Sigmoid colon (tissue), 7 donors: ENCODE measurements around the gene FBXO42. TPM values are rescaled to one million over a fixed set of nuclear protein-coding genes. Genes with fewer than 3 reads are reported as not detected.

Experiments
- DNase-seq: peaks from one replicate; pipeline ENCODE4 v3.0.0-alpha.2; 2019
- H3K27ac ChIP-seq, 4 donors: fragments of 200-600 bp; sonication (generic); one replicate each; pipeline ENCODE4 v1.5.1; 2016 to 2019; ENCODE audit warnings: mild to moderate bottlenecking in 1 of 4
- H3K27me3 ChIP-seq, 3 donors: fragments of 200-600 bp; sonication (generic); one replicate each; pipeline ENCODE4 v1.5.1; 2019; ENCODE audit warnings: mild to moderate bottlenecking in 1 of 3
- H3K36me3 ChIP-seq, 4 donors: fragments of 200-600 bp; sonication (generic); one replicate each; pipeline ENCODE4 v1.5.1; 2016 to 2019
- H3K4me1 ChIP-seq, 4 donors: fragments of 200-600 bp; sonication (generic); one replicate each; pipeline ENCODE4 v1.5.1; 2017 to 2019
- H3K4me3 ChIP-seq, 4 donors: fragments of 200-600 bp; sonication (generic); one replicate each; pipeline ENCODE4 v1.5.1; 2017 to 2019; ENCODE audit warnings: mild to moderate bottlenecking in 2 of 4, moderate library complexity in 1 of 4
- H3K9me3 ChIP-seq, 4 donors: fragments of 200-600 bp in 3 of 4; sonication (generic) in 3 of 4; one replicate each; pipeline versions ENCODE4 v1.5.1 to v1.6.1; 2013 to 2019
- EP300 ChIP-seq, 4 donors: sonication (generic); formaldehyde crosslinking; IDR thresholded peaks; one replicate each; pipeline ENCODE4 v1.6.1; 2017; ENCODE audit warnings: antibody characterized with exemption in 4 of 4
- POLR2A ChIP-seq, 2 donors: fragments of 450-650 bp; IDR thresholded peaks; one replicate each; pipeline ENCODE4 v1.6.1; 2016; ENCODE audit warnings: antibody characterized with exemption in 2 of 2, mild to moderate bottlenecking in 2 of 2, moderate library complexity in 2 of 2
- POLR2AphosphoS5 ChIP-seq, 4 donors: sonication (generic); formaldehyde crosslinking; IDR thresholded peaks; one replicate each; pipeline ENCODE4 v1.6.1; 2017; ENCODE audit warnings: antibody characterized with exemption in 4 of 4
- WGBS, 2 donors: extraction: QIAGEN DNeasy Blood & Tissue Kit; methylation state at CpG; one replicate each; pipeline ENCODE4 v1.1.7; 2013; 5-methylcytosine and 5-hydroxymethylcytosine counted together
- intact Hi-C: fragments of 100-400 bp; cut with DNase I; formaldehyde crosslinking; loops from one replicate; pipeline ENCODE4 v1.15.1; 2023
- polyA plus RNA-seq, 3 donors: library from polyadenylated mRNA; stranded (reverse); fragments of 200-250 nt; gene quantifications; one replicate each; pipeline ENCODE4 v1.2.3, GENCODE V29; 2013
- total RNA-seq, 4 donors: library from RNA; depleted of rRNA; stranded (reverse); fragments of >200 nt; gene quantifications; one replicate each; pipeline ENCODE4 v1.1.0, GENCODE V29; 2016
- TF ChIP-seq, protein P1 (sequence below), 4 experiments: fragments of 450-650 bp in 3 of 4; fragments of 200-600 bp in 1 of 4; IDR thresholded peaks; one replicate each; pipeline ENCODE4 v1.5.1; 2016 to 2019; ENCODE audit warnings: antibody characterized with exemption in 4 of 4, mild to moderate bottlenecking in 3 of 4, moderate library complexity in 2 of 4
- donor health status: healthy with polysubstance abuse.
- donor health status: Bipolar disorder and iron deficiency.
- donor health status: healthy.

Gene FBXO42
- total and polyA plus RNA-seq, 7 donors: 8.8 to 29.6 (median 16.6) TPM

DNA sequence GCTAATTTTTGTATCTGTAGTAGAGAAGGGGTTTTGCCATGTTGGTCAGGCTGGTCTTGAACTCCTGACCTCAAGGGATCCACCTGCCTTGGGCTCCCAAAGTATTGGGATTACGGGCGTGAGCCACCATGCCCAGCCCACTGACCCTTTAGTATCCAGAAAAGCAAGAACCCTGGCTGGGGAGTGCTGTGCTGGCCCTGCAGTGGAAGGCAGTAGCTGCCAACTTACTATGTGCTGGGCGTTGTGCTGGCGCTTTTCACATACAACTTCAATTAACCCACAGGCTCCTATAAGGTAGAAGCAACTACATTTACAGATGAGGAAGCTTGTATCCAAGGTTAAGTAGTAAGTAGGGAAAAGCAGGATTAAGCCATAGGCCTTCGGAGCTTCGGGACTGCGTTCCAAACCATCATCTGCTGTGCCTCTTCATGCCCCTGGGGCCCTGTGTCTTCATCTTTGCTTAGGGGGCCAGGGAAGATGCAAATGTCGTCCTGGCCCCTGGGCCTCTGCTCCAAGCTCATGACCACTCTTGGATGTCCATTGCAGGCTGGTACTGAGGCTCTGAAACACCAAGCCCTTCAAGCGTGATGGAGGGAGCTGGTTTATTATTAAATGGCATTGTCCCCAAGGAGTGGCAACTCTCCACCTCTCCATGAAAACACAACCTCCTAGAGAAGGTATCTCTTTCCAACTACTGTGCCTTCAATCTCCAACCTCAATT is 106.6 kb downstream of the FBXO42 start:
- peaks cover 0 to 47% (median 39%) of the 10 kb centered on the region in 4 donors for H3K4me1 ChIP-seq
- TF ChIP-seq POLR2AphosphoS5 (IDR thresholded peaks at IDR 0.05): no peak
- TF ChIP-seq, protein P1, sequence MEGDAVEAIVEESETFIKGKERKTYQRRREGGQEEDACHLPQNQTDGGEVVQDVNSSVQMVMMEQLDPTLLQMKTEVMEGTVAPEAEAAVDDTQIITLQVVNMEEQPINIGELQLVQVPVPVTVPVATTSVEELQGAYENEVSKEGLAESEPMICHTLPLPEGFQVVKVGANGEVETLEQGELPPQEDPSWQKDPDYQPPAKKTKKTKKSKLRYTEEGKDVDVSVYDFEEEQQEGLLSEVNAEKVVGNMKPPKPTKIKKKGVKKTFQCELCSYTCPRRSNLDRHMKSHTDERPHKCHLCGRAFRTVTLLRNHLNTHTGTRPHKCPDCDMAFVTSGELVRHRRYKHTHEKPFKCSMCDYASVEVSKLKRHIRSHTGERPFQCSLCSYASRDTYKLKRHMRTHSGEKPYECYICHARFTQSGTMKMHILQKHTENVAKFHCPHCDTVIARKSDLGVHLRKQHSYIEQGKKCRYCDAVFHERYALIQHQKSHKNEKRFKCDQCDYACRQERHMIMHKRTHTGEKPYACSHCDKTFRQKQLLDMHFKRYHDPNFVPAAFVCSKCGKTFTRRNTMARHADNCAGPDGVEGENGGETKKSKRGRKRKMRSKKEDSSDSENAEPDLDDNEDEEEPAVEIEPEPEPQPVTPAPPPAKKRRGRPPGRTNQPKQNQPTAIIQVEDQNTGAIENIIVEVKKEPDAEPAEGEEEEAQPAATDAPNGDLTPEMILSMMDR (IDR thresholded peaks at IDR 0.05): no peak
- TF ChIP-seq EP300 (IDR thresholded peaks at IDR 0.05): no peak
- TF ChIP-seq POLR2A (IDR thresholded peaks at IDR 0.05): no peak
- H3K4me3 ChIP-seq: no peak overlapping the region
- H3K27ac ChIP-seq: no peak overlapping the region
- intact Hi-C loops: loop anchor here (2.0 to 5.0 kb wide), 2 partner anchors 107 to 167 kb away; partner anchors contain the start of gene FBXO42
- 94 to 95% methylated on average over 9 of the region's 9 CpGs for WGBS, 2 donors
- H3K36me3 ChIP-seq: peaks cover 0 to 15% (median 7%) of the 10 kb centered on the region in 4 donors
- no peaks in the 10 kb centered on the region for H3K9me3 ChIP-seq
- no peaks in the 10 kb centered on the region for H3K27me3 ChIP-seq
- no peak for DNase-seq

DNA sequence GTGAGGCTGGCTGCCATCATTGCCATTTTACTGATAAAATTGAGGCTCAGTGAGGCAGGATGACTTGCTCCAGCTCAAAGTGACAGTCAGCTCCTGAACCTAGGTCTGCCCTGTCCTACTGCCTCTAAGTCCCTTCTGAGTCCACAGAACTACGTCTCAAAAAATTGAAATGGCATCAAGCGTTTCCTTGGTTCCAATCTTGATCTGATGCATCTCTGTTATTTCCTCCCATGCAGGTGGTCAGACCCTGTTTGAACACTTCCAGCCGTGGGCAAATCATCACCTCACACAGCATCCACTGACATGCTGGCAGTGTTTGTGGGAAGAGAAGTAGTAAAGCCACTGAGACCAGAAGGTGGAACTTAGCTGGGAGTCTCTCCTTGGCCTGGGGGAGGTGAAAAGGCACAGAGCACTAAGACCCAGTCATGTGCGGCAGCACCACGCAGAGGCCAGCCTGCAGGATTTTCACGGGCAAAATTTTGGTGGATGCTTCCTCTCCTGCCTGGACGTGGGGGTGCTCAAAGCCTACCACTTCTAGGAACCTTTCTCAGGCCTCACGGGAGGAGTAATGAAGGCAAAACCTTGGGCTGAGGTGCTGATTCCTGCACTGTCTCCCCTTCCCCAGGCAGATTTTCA is 107.5 kb downstream of the FBXO42 start:
- 84 to 85% methylated on average over 8 of the region's 8 CpGs for WGBS, 2 donors
- Histone ChIP-seq H3K4me3 (no peak overlapping the region), H3K27me3 (no peaks in the 10 kb centered on the region), H3K4me1 (peaks cover 0 to 39% (median 30%) of the 10 kb centered on the region in 4 donors), H3K27ac (no peak overlapping the region), H3K9me3 (no peaks in the 10 kb centered on the region), H3K36me3 (peaks cover 0 to 11% (median 7%) of the 10 kb centered on the region in 4 donors)
- DNase-seq: no peak
- intact Hi-C loops: loop anchor here (5.0 kb wide), 2 partner anchors 57 to 108 kb away; partner anchors contain the start of gene FBXO42
- TF ChIP-seq POLR2A (IDR thresholded peaks at IDR 0.05): no peak
- TF ChIP-seq POLR2AphosphoS5 (IDR thresholded peaks at IDR 0.05): no peak
- no peak for TF ChIP-seq EP300 (IDR thresholded peaks at IDR 0.05)
- TF ChIP-seq, protein P1 (IDR thresholded peaks at IDR 0.05): no peak

DNA sequence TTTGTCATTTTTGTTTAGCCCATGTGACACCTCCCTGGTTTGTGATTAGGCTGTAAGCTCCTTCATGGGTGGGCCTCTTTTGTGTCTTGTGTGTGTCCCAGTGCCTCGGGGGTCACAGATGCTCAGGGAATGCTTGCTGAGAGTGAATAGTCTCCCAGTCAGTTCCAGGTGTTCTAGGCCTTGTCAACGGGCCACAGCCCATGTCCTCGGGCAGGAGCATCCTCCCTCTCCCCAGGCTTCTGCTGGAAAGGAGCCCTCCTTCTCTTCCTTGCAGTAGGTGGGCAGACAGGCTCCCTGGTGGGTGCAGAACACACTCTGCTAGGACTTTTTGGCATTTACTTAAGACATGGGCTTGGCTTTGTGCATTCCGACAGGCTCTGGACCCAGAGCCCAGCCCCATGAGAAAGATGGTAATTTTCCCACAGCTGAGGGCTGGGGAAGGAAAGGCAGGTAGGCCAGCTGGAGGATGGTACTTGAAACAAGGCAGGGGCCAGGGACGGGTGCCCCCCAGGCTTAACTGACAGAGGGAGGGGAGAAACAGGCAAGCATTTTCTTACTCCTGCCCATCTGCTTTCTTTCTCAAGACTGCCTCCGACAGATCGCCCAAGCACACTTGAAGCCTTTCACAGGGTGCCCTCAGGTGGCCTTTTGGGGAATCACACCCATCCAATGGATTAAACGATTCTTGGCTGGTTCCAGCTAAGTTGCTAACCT is 108.2 kb downstream of the FBXO42 start:
- 32 to 38% methylated on average over 8 of the region's 8 CpGs for WGBS, 2 donors
- peak overlapping the region in 3 of 4 donors; percentile 19 to 37 (median 19) for H3K27ac ChIP-seq
- H3K27me3 ChIP-seq: no peaks in the 10 kb centered on the region
- H3K4me3 ChIP-seq: no peak overlapping the region
- DNase-seq: peak; percentile 90
- peaks cover 0 to 11% (median 7%) of the 10 kb centered on the region in 4 donors for H3K36me3 ChIP-seq
- TF ChIP-seq POLR2AphosphoS5 (IDR thresholded peaks at IDR 0.05) (peak; percentile 23 to 70 (median 46)), POLR2A (IDR thresholded peaks at IDR 0.05) (no peak)
- TF ChIP-seq, protein P1 (IDR thresholded peaks at IDR 0.05): peak; percentile 64 to 84 (median 82)
- H3K9me3 ChIP-seq: no peaks in the 10 kb centered on the region
- intact Hi-C loops: loop anchor here (5.0 kb wide), 1 partner anchor 57 kb away; no protein-coding TSS in a partner anchor
- peaks cover 0 to 32% (median 23%) of the 10 kb centered on the region in 4 donors for H3K4me1 ChIP-seq

DNA sequence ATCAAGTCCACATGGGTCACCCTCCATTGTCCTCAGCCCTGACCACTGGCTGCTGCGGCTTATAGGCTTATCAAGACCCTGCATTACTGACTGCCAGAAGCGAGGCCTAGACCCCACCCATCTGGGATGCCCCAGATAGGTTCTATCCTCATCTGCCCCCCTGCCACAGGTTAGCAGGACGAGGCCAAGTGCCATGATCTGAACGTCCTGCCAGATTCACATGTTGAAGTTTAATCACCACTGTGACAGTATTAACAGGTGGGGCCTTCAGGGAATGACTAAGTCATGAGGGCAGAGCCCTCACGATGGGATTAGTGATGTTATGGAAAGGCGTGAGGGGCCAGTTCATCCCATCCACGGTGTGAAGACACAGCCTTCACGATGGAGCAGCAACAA is 109.1 kb downstream of the FBXO42 start:
- Histone ChIP-seq H3K27me3 (no peaks in the 10 kb centered on the region), H3K36me3 (peaks cover 0 to 11% (median 7%) of the 10 kb centered on the region in 4 donors), H3K4me3 (no peak overlapping the region), H3K9me3 (no peaks in the 10 kb centered on the region), H3K4me1 (peaks cover 0 to 23% (median 15%) of the 10 kb centered on the region in 4 donors), H3K27ac (no peak overlapping the region)
- DNase-seq: peak; percentile 64
- 64 to 79% methylated on average over 8 of the region's 8 CpGs for WGBS, 2 donors
- intact Hi-C loops: loop anchor here (5.0 kb wide), 1 partner anchor 56 kb away; no protein-coding TSS in a partner anchor
- TF ChIP-seq POLR2A (IDR thresholded peaks at IDR 0.05) (no peak), EP300 (IDR thresholded peaks at IDR 0.05) (no peak), POLR2AphosphoS5 (IDR thresholded peaks at IDR 0.05) (no peak)
- TF ChIP-seq, protein P1 (IDR thresholded peaks at IDR 0.05): no peak
